Neural progenitor cell (in vitro differentiated cells): Measurements from ENCODE around the gene DLX6. TPM values are rescaled to one million over a fixed set of nuclear protein-coding genes. Genes with fewer than 3 reads are reported as not detected.
"Not testable (repeated sequence)": the region's sequence is repeated elsewhere in the genome, so short reads cannot be mapped to it uniquely, and the experiment has no call there.

ENCODE experiments used
- DNase-seq: peaks from one replicate; pipeline ENCODE4 v3.0.0-alpha.2; 2016; ENCODE audit warnings: low spot score
- H2AFZ ChIP-seq: fragments of 200-600 bp; sonication (generic); replicated peaks from 2 replicates; pipeline ENCODE4 v1.6.1; 2016; ENCODE audit warnings: antibody characterized with exemption
- H3F3A ChIP-seq: fragments of 200-600 bp; sonication (generic); 2 replicates; pipeline ENCODE4 v1.6.1; 2016; ENCODE audit warnings: antibody characterized with exemption, low read depth
- H3K27ac ChIP-seq: fragments of 200-600 bp; sonication (generic); 2 replicates; pipeline ENCODE4 v1.5.1; 2016; ENCODE audit warnings: mild to moderate bottlenecking
- H3K27me3 ChIP-seq: fragments of 200-600 bp; sonication (generic); 2 replicates; pipeline ENCODE4 v1.6.1; 2016; ENCODE audit warnings: mild to moderate bottlenecking, moderate library complexity
- H3K36me3 ChIP-seq: fragments of 200-600 bp; sonication (generic); 2 replicates; pipeline ENCODE4 v1.5.1; 2016
- H3K4me1 ChIP-seq: fragments of 200-600 bp; sonication (generic); 2 replicates; pipeline ENCODE4 v1.6.1; 2016; ENCODE audit warnings: mixed run types
- H3K4me2 ChIP-seq: fragments of 200-600 bp; sonication (generic); 2 replicates; pipeline ENCODE4 v1.6.1; 2016
- H3K4me3 ChIP-seq: fragments of 200-600 bp; sonication (generic); 2 replicates; pipeline ENCODE4 v1.5.1; 2016
- H3K79me2 ChIP-seq: fragments of 200-600 bp; sonication (generic); 2 replicates; pipeline ENCODE4 v1.6.1; 2016; ENCODE audit warnings: low read depth
- H3K9ac ChIP-seq: fragments of 200-600 bp; sonication (generic); 2 replicates; pipeline ENCODE4 v1.6.1; 2016
- H3K9me3 ChIP-seq: fragments of 200-600 bp; sonication (generic); 2 replicates; pipeline ENCODE4 v1.5.1; 2016; ENCODE audit warnings: low read depth
- H4K20me1 ChIP-seq: fragments of 200-600 bp; sonication (generic); 2 replicates; pipeline ENCODE4 v1.6.1; 2016; ENCODE audit warnings: low read depth
- H3K27ac Mint-ChIP-seq: 3 replicates; pipeline ENCODE4 v1.8.0; 2021; ENCODE audit warnings: mixed read lengths
- H3K27me3 Mint-ChIP-seq: 2 replicates; pipeline ENCODE4 v1.8.0; 2022; ENCODE audit warnings: low read depth, mild to moderate bottlenecking, inconsistent platforms, moderate library complexity, mixed read lengths; ENCODE audit not compliant: insufficient read depth
- H3K36me3 Mint-ChIP-seq: 3 replicates; pipeline ENCODE4 v1.8.0; 2021; ENCODE audit warnings: mixed read lengths
- H3K4me1 Mint-ChIP-seq: 3 replicates; pipeline ENCODE4 v1.8.0; 2021; ENCODE audit warnings: mixed read lengths
- H3K4me3 Mint-ChIP-seq: 3 replicates; pipeline ENCODE4 v1.8.0; 2021; ENCODE audit warnings: mild to moderate bottlenecking, moderate library complexity, mixed read lengths
- H3K9me3 Mint-ChIP-seq: 3 replicates; pipeline ENCODE4 v1.8.0; 2020; ENCODE audit warnings: mixed read lengths
- CTCF ChIP-seq: fragments of 200-600 bp; sonication (generic); IDR thresholded peaks from 2 replicates; pipeline ENCODE4 v1.5.1; 2017; ENCODE audit warnings: antibody characterized with exemption, mild to moderate bottlenecking
- EZH2 ChIP-seq: fragments of 200-600 bp; sonication (generic); IDR thresholded peaks from 2 replicates; pipeline ENCODE4 v1.6.1; 2017; ENCODE audit warnings: antibody characterized with exemption, mild to moderate bottlenecking, moderate library complexity
- EZH2phosphoT487 ChIP-seq: fragments of 200-600 bp; sonication (generic); IDR thresholded peaks from 2 replicates; pipeline ENCODE4 v1.6.1; 2017; ENCODE audit warnings: antibody characterized with exemption
- total RNA-seq: library from RNA; depleted of rRNA; stranded (reverse); fragments of >200 nt; gene quantifications from 2 replicates; pipeline ENCODE4 v1.2.3, GENCODE V29; 2015; ENCODE audit warnings: low replicate concordance

Gene DLX6
- total RNA-seq, 1 donor from 2014 or later: not detected

GRCh38 chr7:97026715-97027426 lies 21.5 kb downstream of the DLX6 start:
- Histone ChIP-seq H3K79me2 (no peaks in the 10 kb centered on the region), H4K20me1 (peaks cover 45% of the 10 kb centered on the region), H3K27me3 (peaks cover 99% of the 10 kb centered on the region), H3K9ac (no peak overlapping the region), H3K27ac (no peak overlapping the region), H3K4me2 (peak overlapping the region; percentile 78), H3K4me1 (peaks cover 28% of the 10 kb centered on the region), H3K9me3 (no peaks in the 10 kb centered on the region), H2AFZ (peak overlapping the region; percentile 79), H3F3A (peaks cover 34% of the 10 kb centered on the region), H3K4me3 (peak overlapping the region; percentile 43), H3K36me3 (no peaks in the 10 kb centered on the region)
- Mint-ChIP-seq H3K27me3 (peaks cover 56% of the 10 kb centered on the region), H3K4me3 (peak overlapping the region; percentile 84), H3K27ac (no peak overlapping the region), H3K9me3 (no peaks in the 10 kb centered on the region), H3K36me3 (peaks cover 2% of the 10 kb centered on the region), H3K4me1 (peaks cover 43% of the 10 kb centered on the region)
- DNase-seq: peak; percentile 27
- TF ChIP-seq CTCF (no peak), EZH2phosphoT487 (no peak), EZH2 (peak; percentile 80)

- TF ChIP-seq EZH2: no peak
- no peak for TF ChIP-seq EZH2phosphoT487
- peak; percentile 90 for TF ChIP-seq CTCF
- Histone ChIP-seq H3K79me2 (no peaks in the 10 kb centered on the region), H3K4me1 (peaks cover 20% of the 10 kb centered on the region), H3F3A (peaks cover 28% of the 10 kb centered on the region), H3K4me2 (peak overlapping the region; percentile 78), H3K9ac (no peak overlapping the region), H3K36me3 (no peaks in the 10 kb centered on the region), H4K20me1 (peaks cover 38% of the 10 kb centered on the region), H3K27ac (no peak overlapping the region), H3K4me3 (peak overlapping the region; percentile 43), H3K27me3 (peaks cover 92% of the 10 kb centered on the region), H3K9me3 (no peaks in the 10 kb centered on the region), H2AFZ (peak overlapping the region; percentile 79)
- Mint-ChIP-seq H3K4me1 (peaks cover 35% of the 10 kb centered on the region), H3K36me3 (no peaks in the 10 kb centered on the region), H3K27ac (no peak overlapping the region), H3K27me3 (peaks cover 51% of the 10 kb centered on the region), H3K4me3 (peak overlapping the region; percentile 84), H3K9me3 (no peaks in the 10 kb centered on the region)
- peak; percentile 87 for DNase-seq
Measured at GRCh38 chr7:97027427-97028234, 22.3 kb downstream of the DLX6 start.

GRCh38 chr7:97034213-97034852 lies 29.0 kb downstream of the DLX6 start:
- not testable (repeated sequence) for H3K9me3 Mint-ChIP-seq, H3K27me3 Mint-ChIP-seq, H3K4me1 ChIP-seq, H3F3A ChIP-seq, H3K79me2 ChIP-seq, H3K36me3 ChIP-seq, H3K27ac Mint-ChIP-seq, H3K36me3 Mint-ChIP-seq, H4K20me1 ChIP-seq, H3K9me3 ChIP-seq, H3K9ac ChIP-seq, H3K27ac ChIP-seq, H3K4me2 ChIP-seq, DNase-seq, H2AFZ ChIP-seq, H3K4me1 Mint-ChIP-seq, H3K4me3 Mint-ChIP-seq, H3K4me3 ChIP-seq
- H3K27me3 ChIP-seq: peaks cover 25% of the 10 kb centered on the region
